Loucy (cell line): ENCODE measurements around the gene SCD5.
"Not testable (repeated sequence)": the region's sequence is repeated elsewhere in the genome, so short reads cannot be mapped to it uniquely, and the experiment has no call there.

Experiments used
- H2AFZ ChIP-seq: fragments of 200-600 bp; sonication (generic); 2 replicates; pipeline ENCODE4 v1.6.0; 2016; ENCODE audit warnings: antibody characterized with exemption, mild to moderate bottlenecking, low read length, moderate library complexity
- H3F3A ChIP-seq: fragments of 200-600 bp; 2 replicates; pipeline ENCODE4 v1.6.0; 2016; ENCODE audit warnings: antibody characterized with exemption, low read depth, mild to moderate bottlenecking
- H3K27me3 ChIP-seq: fragments of 200-600 bp; sonication (generic); 2 replicates; pipeline ENCODE4 v1.6.1; 2014; ENCODE audit warnings: low read length, mild to moderate bottlenecking; ENCODE audit not compliant: insufficient read depth, poor library complexity, severe bottlenecking
- H3K36me3 ChIP-seq: fragments of 200-600 bp; sonication (generic); 2 replicates; pipeline ENCODE4 v1.6.1; 2016; ENCODE audit warnings: low read length; ENCODE audit not compliant: insufficient read depth
- H3K4me1 ChIP-seq: fragments of 200-600 bp; sonication (generic); 2 replicates; pipeline ENCODE4 v1.5.1; 2014; ENCODE audit warnings: low read length, mild to moderate bottlenecking; ENCODE audit not compliant: insufficient read depth, poor library complexity, severe bottlenecking
- H3K4me2 ChIP-seq: fragments of 200-600 bp; sonication (generic); 2 replicates; pipeline ENCODE4 v1.6.0; 2014; ENCODE audit warnings: antibody characterized with exemption, low read length, low read depth, mild to moderate bottlenecking; ENCODE audit not compliant: poor library complexity, severe bottlenecking
- H3K4me3 ChIP-seq: fragments of 200-600 bp; sonication (generic); 2 replicates; pipeline ENCODE4 v1.5.1; 2014; ENCODE audit warnings: low read length, mild to moderate bottlenecking, mixed read lengths; ENCODE audit not compliant: poor library complexity, severe bottlenecking
- H3K79me2 ChIP-seq: fragments of 200-600 bp; sonication (generic); 2 replicates; pipeline ENCODE4 v1.6.1; 2014; ENCODE audit warnings: low read length; ENCODE audit not compliant: insufficient read depth
- H3K9ac ChIP-seq: fragments of 200-600 bp; sonication (generic); 2 replicates; pipeline ENCODE4 v1.6.0; 2014; ENCODE audit warnings: mild to moderate bottlenecking, low read depth, low read length, moderate library complexity; ENCODE audit not compliant: poor library complexity, severe bottlenecking
- H3K9me2 ChIP-seq: fragments of 200-600 bp; sonication (generic); replicated peaks from 2 replicates; pipeline ENCODE4 v1.6.1; 2016; ENCODE audit warnings: low read depth, low read length, mixed read lengths
- H3K9me3 ChIP-seq: fragments of 200-600 bp; sonication (generic); 2 replicates; pipeline ENCODE4 v1.6.1; 2014; ENCODE audit warnings: mild to moderate bottlenecking, antibody characterized with exemption, low read length, low read depth; ENCODE audit not compliant: insufficient read depth
- H4K20me1 ChIP-seq: fragments of 200-600 bp; sonication (generic); 2 replicates; pipeline ENCODE4 v1.6.0; 2014; ENCODE audit warnings: antibody characterized with exemption, low read length, mild to moderate bottlenecking; ENCODE audit not compliant: insufficient read depth, poor library complexity, severe bottlenecking
- CTCF ChIP-seq: fragments of 200-600 bp; sonication (generic); conservative IDR thresholded peaks from 2 replicates; pipeline ENCODE4 v1.5.1; 2014; ENCODE audit warnings: mild to moderate bottlenecking, antibody characterized with exemption, low read length
- EZH2phosphoT487 ChIP-seq: fragments of 200-600 bp; IDR thresholded peaks from 2 replicates; pipeline ENCODE4 v1.6.1; 2018; ENCODE audit warnings: antibody characterized with exemption, mild to moderate bottlenecking, moderate library complexity, borderline replicate concordance

The SCD5 gene

GRCh38 chr4:82820689-82821088 is 22.1 kb upstream of the SCD5 start:
- Histone ChIP-seq H3K79me2 (no peaks in the 10 kb centered on the region), H3K4me1 (peaks cover 10% of the 10 kb centered on the region), H3K36me3 (peaks cover 47% of the 10 kb centered on the region; the same call in 1 of the 2 replicates), H3K27me3 (no peaks in the 10 kb centered on the region), H3F3A (peaks cover 8% of the 10 kb centered on the region; the same call in 1 of the 2 replicates), H3K4me2 (no peak overlapping the region), H3K4me3 (no peak overlapping the region), H3K9me2 (no peaks in the 10 kb centered on the region), H2AFZ (no peak overlapping the region), H4K20me1 (no peaks in the 10 kb centered on the region), H3K9me3 (no peaks in the 10 kb centered on the region), H3K9ac (no peak overlapping the region)
- TF ChIP-seq CTCF (no peak), EZH2phosphoT487 (no peak)

- no peaks in the 10 kb centered on the region for H3K79me2 ChIP-seq
- H3K4me2 ChIP-seq = no peak overlapping the region
- H2AFZ ChIP-seq = no peak overlapping the region
- peaks cover 8% of the 10 kb centered on the region; the same call in 1 of the 2 replicates for H3F3A ChIP-seq
- TF ChIP-seq EZH2phosphoT487 (no peak), CTCF (no peak)
- no peaks in the 10 kb centered on the region for H3K9me2 ChIP-seq
- H3K36me3 ChIP-seq = peaks cover 35% of the 10 kb centered on the region; the same call in 1 of the 2 replicates
- H3K27me3 ChIP-seq = no peaks in the 10 kb centered on the region
- peaks cover 10% of the 10 kb centered on the region for H3K4me1 ChIP-seq
- H3K9me3 ChIP-seq = no peaks in the 10 kb centered on the region
- no peak overlapping the region for H3K9ac ChIP-seq
- no peak overlapping the region for H3K4me3 ChIP-seq
- H4K20me1 ChIP-seq = no peaks in the 10 kb centered on the region
Observed at GRCh38 chr4:82818664-82819662, 20.4 kb upstream of the SCD5 start.

GRCh38 chr4:82816874-82817273 is 18.3 kb upstream of the SCD5 start:
- H3K79me2 ChIP-seq, H3K4me2 ChIP-seq, H3K9me3 ChIP-seq, H3K4me3 ChIP-seq, H3K9me2 ChIP-seq, H3K27me3 ChIP-seq, H3K9ac ChIP-seq, H2AFZ ChIP-seq, H4K20me1 ChIP-seq, H3F3A ChIP-seq: not testable (repeated sequence)
- Histone ChIP-seq H3K36me3 (peaks cover 18% of the 10 kb centered on the region; the same call in 1 of the 2 replicates), H3K4me1 (peaks cover 15% of the 10 kb centered on the region)
